Dendritic cell treated with granulocyte-macrophage colony-stimulating factor and Interleukin-4, amounts not matched to agents 40 ng/mL and 50 ng/mL, for 4 days (primary cell): Measurements from ENCODE around the gene ENTPD6.

Experiments
- H3K27ac Mint-ChIP-seq: one replicate; pipeline ENCODE4 v1.8.0; 2022; ENCODE audit warnings: mild to moderate bottlenecking, mixed read lengths
- H3K27me3 Mint-ChIP-seq: one replicate; pipeline ENCODE4 v1.8.0; 2022; ENCODE audit warnings: mild to moderate bottlenecking, mixed read lengths
- H3K36me3 Mint-ChIP-seq: one replicate; pipeline ENCODE4 v1.8.0; 2022; ENCODE audit warnings: low read depth, mixed read lengths
- H3K4me1 Mint-ChIP-seq: one replicate; pipeline ENCODE4 v1.8.0; 2022; ENCODE audit warnings: low read depth, mixed read lengths
- H3K4me3 Mint-ChIP-seq: one replicate; pipeline ENCODE4 v1.8.0; 2022; ENCODE audit warnings: mild to moderate bottlenecking, moderate library complexity, mixed read lengths
- H3K9me3 Mint-ChIP-seq: one replicate; pipeline ENCODE4 v1.8.0; 2022; ENCODE audit warnings: mixed read lengths
- intact Hi-C: fragments of 100-400 bp; cut with micrococcal nuclease; formaldehyde crosslinking; loops from one replicate; pipeline ENCODE4 v1.15.0; 2022

ENTPD6 gene

DNA sequence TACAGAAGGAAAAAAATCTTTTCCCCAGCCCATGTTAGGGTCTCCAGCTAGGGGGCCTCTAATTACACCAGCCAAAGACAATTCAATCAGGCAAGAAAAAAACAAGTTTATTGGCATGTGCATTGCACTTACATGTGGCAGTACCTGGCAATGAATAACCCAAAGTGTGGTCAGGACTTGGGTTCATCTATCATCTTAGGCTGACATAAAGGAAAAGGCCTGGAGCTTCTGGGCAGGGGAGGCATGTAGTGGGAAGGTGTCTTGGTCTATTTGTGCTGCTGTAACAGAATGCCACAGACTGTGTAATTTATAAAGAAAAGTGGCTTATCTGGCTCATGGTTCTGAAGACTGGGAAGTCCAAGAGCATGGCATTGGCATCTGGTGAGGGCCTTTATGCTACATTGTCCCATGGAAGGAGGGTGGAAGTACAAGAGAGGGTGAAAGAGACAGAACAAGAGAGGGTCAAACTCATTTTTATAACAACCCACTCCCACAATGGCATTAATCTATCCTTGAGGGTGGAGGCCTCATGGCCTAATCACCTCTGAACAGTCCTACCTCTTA lies 48.0 kb downstream of the ENTPD6 start:
- Mint-ChIP-seq H3K27ac (no peak overlapping the region), H3K4me3 (no peak overlapping the region), H3K27me3 (peaks cover 16% of the 10 kb centered on the region), H3K36me3 (peaks cover 9% of the 10 kb centered on the region), H3K4me1 (peaks cover 40% of the 10 kb centered on the region), H3K9me3 (peaks cover 8% of the 10 kb centered on the region)
- intact Hi-C loops, result no loop called here

DNA sequence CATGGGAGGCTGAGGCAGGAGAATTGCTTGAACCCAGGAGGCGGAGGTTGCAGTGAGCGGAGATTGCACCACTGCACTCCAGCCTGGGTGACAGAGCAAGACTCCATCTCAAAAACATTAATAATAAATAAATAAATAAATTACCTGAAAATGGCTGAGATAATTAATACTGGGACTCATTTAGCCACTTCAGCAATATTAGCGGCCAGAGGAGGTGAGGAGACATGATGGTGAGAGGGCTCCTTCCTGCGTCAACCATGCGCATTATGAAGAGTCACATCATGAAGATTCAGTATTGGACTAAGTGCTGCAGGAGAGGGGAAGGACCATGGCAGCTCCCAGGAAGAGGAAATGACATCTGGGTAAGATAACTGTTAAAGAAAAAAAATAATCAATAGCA lies 49.5 kb downstream of the ENTPD6 start:
- intact Hi-C loops, result loop anchor here (5.0 kb wide), 1 partner anchor 452 kb away; the partner anchor contains the start of gene ZNF337
- peaks cover 44% of the 10 kb centered on the region for H3K4me1 Mint-ChIP-seq
- no peak overlapping the region for H3K27ac Mint-ChIP-seq
- peaks cover 8% of the 10 kb centered on the region for H3K9me3 Mint-ChIP-seq
- peaks cover 16% of the 10 kb centered on the region for H3K27me3 Mint-ChIP-seq
- H3K36me3 Mint-ChIP-seq, result peaks cover 13% of the 10 kb centered on the region
- no peak overlapping the region for H3K4me3 Mint-ChIP-seq

DNA sequence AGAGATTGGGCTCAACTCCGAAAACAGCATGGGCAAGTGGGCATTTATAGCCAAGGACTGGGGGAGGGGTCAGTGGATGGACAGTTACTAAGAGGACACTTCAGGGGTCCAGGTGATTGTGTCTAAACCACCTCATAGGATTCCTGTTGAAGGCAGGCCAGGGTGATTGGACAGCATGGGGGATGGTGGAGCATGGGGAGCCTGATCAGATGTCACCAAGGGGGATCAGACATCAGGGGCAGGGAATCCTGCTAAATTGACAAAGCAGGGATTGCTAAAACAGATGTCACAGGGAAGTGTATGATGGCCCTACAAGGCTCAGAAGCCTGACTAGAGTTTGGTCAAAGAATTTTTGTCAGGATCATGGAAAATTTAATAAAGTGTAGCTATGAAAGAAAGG lies 49.9 kb downstream of the ENTPD6 start:
- no peak overlapping the region for H3K27ac Mint-ChIP-seq
- peaks cover 13% of the 10 kb centered on the region for H3K36me3 Mint-ChIP-seq
- H3K9me3 Mint-ChIP-seq, result peaks cover 8% of the 10 kb centered on the region
- H3K4me3 Mint-ChIP-seq, result no peak overlapping the region
- peaks cover 49% of the 10 kb centered on the region for H3K4me1 Mint-ChIP-seq
- intact Hi-C loops, result loop anchor here (5.0 kb wide), 1 partner anchor 452 kb away; the partner anchor contains the start of gene ZNF337
- peaks cover 16% of the 10 kb centered on the region for H3K27me3 Mint-ChIP-seq

DNA sequence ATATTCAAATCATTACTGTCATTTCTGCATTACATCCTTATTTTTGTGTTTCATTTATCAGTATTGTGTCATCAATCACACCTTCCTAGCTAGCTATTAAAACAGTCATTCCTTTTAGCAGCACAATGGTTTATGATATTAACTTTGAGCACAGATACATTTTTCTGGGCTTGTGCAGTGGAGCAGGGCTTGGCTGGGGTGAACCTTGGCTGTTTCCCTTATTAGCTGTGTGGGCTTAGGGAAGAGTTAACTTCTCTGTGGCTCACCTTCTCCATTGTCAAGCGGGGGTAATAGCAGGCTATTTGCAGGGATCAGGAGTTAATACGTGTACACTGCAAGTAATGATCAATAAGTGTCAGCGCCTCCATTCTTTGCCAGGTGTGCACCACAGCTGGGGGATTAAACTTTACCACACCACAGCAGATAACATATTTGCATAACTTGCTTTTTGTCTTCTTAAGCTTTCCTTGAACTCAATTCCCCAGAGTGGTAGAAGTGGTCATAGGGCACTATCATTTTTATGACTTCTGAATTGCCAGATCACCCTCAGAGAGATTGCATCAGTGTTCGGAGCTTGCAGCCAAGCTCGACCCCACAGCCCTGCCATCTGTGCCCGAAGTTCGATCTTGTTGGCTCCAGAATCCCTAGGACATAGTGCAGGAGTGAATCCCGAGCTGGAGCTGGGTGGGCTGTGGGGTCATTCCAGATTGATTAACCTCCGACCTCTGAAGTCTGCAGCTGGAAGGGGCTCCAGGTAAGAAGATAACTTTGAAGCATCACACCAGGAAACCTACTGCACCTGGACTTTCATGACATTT lies 50.9 kb downstream of the ENTPD6 start:
- peak overlapping the region; percentile 9 for H3K4me3 Mint-ChIP-seq
- peaks cover 50% of the 10 kb centered on the region for H3K4me1 Mint-ChIP-seq
- no peak overlapping the region for H3K27ac Mint-ChIP-seq
- intact Hi-C loops, result loop anchor here (2.0 to 5.0 kb wide), 2 partner anchors 254 to 451 kb away; partner anchors contain the start of genes APMAP and ZNF337
- H3K27me3 Mint-ChIP-seq, result peaks cover 13% of the 10 kb centered on the region
- H3K36me3 Mint-ChIP-seq, result peaks cover 21% of the 10 kb centered on the region
- H3K9me3 Mint-ChIP-seq, result peaks cover 8% of the 10 kb centered on the region

DNA sequence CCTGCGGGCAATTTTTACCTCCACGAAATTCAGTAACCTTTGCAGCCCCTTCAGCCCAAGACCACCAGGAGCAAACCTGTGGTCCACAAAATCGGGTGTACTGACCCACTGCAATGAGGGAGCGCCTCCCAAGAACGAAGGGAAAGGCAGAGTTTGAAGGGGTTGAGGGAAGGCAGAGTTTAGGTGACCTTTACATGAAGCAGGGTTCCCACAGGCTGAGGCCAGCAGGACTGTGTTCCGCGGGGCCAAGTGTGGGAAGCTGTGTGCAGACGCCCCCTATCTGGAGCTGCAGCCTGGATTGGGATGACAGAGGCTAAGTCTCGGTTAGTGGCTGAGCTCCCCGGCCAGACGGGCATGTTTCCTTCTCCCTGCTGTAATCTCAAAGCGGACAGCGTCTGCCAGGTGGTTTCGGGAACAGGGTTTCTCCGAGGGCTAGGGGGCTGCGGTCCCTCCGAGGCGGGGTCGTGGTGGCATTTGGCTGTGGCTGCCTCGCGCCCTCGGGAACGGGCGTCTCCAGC lies 51.5 kb downstream of the ENTPD6 start:
- peak overlapping the region; percentile 91 for H3K4me3 Mint-ChIP-seq
- peaks cover 50% of the 10 kb centered on the region for H3K4me1 Mint-ChIP-seq
- H3K9me3 Mint-ChIP-seq, result peaks cover 8% of the 10 kb centered on the region
- intact Hi-C loops, result loop anchor here (2.0 to 5.0 kb wide), 2 partner anchors 254 to 450 kb away; partner anchors contain the start of genes APMAP and ZNF337
- H3K27ac Mint-ChIP-seq, result peak overlapping the region; percentile 82
- H3K27me3 Mint-ChIP-seq, result peaks cover 10% of the 10 kb centered on the region
- H3K36me3 Mint-ChIP-seq, result peaks cover 24% of the 10 kb centered on the region

DNA sequence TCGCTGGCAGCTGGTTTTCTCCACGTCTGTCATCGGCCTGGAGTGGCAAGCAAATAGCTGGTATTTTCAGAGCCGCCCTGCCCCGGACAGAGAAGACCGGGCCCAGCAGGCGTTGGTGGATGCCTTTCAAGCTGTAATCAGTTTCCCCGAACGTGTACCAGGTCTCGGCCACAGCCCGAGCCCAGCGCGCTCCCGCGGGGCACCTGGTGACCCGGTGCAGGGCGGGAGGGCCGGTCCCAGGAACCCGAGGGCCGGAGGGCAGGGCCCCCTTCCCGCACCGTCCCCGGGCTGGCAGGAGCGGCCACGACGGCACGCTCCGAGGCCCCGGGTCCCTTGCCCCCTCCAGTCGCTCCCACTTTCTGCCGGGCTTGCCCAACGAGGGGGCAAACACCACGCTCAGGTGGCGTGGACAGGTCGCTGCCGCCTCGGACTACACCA lies 52.0 kb downstream of the ENTPD6 start:
- intact Hi-C loops, result loop anchor here (2.0 to 5.0 kb wide), 2 partner anchors 255 to 450 kb away; partner anchors contain the start of genes APMAP and ZNF337
- peaks cover 8% of the 10 kb centered on the region for H3K9me3 Mint-ChIP-seq
- H3K36me3 Mint-ChIP-seq, result peaks cover 29% of the 10 kb centered on the region
- H3K4me1 Mint-ChIP-seq, result peaks cover 53% of the 10 kb centered on the region
- peak overlapping the region; percentile 91 for H3K4me3 Mint-ChIP-seq
- H3K27me3 Mint-ChIP-seq, result peaks cover 6% of the 10 kb centered on the region
- peak overlapping the region; percentile 82 for H3K27ac Mint-ChIP-seq

DNA sequence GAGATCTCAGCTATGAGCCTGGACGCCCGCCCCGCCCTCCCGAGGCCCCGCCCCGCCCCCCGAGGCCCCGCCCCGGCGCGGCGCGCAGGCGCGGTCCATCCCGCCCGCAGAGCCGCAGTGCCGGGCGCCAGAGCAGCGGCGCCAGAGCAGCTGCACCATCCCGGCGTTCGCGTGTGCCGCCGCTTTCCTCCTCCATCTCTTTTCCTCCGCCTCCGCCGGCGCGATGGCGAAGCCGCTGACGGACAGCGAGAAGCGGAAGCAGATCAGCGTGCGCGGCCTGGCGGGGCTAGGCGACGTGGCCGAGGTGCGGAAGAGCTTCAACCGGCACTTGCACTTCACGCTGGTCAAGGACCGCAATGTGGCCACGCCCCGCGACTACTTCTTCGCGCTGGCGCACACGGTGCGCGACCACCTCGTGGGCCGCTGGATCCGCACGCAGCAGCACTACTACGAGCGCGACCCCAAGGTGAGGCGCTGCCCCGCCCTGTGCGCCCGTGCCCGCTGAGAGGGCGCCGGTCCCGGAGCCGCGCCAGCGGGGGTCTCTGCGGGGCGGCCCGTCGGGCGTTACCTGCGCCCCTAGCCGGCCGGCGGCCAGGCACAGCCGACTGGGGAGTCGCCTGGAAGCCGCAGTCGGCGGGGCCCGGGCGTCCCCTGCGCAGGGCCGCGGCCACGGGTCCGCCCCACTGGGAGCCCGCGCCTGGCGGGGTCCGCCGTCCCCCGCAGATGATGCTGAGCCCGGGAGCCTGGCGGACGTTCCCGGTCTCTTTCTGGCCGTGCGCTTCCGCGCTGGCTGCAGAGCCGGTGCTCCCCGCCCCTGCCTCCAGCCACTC lies 52.7 kb downstream of the ENTPD6 start, which contains the start of gene PYGB:
Gene PYGB, plus strand, starts transcription at position 130 of the 830 bp plus-strand sequence. Its CDS starts 94 bp downstream, at position 224.
- H3K9me3 Mint-ChIP-seq, result peaks cover 8% of the 10 kb centered on the region
- peak within 1 kb of the TSS; percentile 82 for H3K27ac Mint-ChIP-seq
- peaks cover 59% of the 10 kb centered on the region for H3K4me1 Mint-ChIP-seq
- H3K36me3 Mint-ChIP-seq, result peaks cover 35% of the 10 kb centered on the region
- intact Hi-C loops, result loop anchor here (1.0 to 5.0 kb wide), 4 partner anchors 52 to 449 kb away; partner anchors contain the start of genes ABHD12, APMAP and ZNF337
- H3K4me3 Mint-ChIP-seq, result peak within 1 kb of the TSS; percentile 91
- peaks cover 6% of the 10 kb centered on the region for H3K27me3 Mint-ChIP-seq

DNA sequence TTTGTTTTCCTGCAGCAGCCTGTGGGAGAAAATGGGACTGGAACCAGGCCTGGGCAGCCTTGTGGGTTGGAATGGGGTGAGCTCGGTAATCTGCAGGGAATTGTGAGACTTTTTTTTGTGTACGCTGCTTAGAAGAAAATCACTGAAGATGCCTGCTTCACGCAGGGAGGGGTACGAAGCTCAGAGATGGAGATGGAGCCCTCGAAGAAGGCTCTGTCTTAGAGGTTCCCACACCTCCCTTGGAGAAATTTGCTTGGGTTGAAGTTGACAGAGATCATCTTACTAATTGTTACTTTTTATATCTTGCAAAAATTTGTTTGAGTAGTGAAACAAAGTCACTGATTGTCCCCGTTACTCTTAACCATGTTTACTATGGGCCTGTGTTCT lies 53.3 kb downstream of the ENTPD6 start:
- H3K4me1 Mint-ChIP-seq, result peaks cover 65% of the 10 kb centered on the region
- peak overlapping the region; percentile 91 for H3K4me3 Mint-ChIP-seq
- peaks cover 41% of the 10 kb centered on the region for H3K36me3 Mint-ChIP-seq
- H3K27ac Mint-ChIP-seq, result peak overlapping the region; percentile 82
- intact Hi-C loops, result loop anchor here (1.0 to 5.0 kb wide), 3 partner anchors 52 to 449 kb away; partner anchors contain the start of genes ABHD12 and ZNF337
- peaks cover 6% of the 10 kb centered on the region for H3K27me3 Mint-ChIP-seq
- peaks cover 2% of the 10 kb centered on the region for H3K9me3 Mint-ChIP-seq

DNA sequence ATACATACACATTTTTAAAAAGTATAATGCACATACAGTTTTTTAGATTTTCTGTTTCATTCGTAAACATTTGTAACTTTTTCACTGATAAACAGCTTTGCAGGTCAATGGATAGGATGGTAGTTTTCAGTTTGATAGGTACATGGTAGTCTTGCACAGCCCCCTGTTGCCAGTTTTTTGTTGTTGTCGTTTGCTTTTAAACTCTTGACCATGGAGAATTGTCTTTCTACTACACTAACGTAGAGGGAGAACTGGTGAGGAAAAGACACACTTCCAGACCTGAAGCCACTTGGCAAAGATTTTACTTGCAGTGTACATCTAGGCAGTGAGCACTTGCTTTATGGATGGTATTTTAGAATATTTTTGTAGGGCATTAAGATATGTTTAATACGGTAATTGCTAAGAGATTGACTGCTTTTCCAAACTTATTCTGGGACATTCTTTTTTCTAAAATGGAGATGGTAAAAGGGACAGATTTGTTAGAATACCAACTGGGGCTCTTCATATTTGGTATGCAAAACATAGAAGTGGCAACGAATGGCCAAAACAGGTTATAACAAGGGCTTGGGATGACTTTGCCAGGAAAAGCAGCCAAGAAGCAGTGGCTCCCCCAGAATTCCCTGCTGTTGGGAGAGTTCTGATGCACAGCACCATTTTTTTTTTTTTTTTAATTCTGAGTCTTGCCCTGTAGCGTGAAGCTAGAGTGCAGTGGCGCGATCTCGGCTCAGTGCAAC lies 53.9 kb downstream of the ENTPD6 start:
- intact Hi-C loops, result loop anchor here (2.0 to 5.0 kb wide), 2 partner anchors 141 to 448 kb away; partner anchors contain the start of genes ABHD12 and ZNF337
- H3K27ac Mint-ChIP-seq, result peak overlapping the region; percentile 82
- peak overlapping the region; percentile 91 for H3K4me3 Mint-ChIP-seq
- peaks cover 42% of the 10 kb centered on the region for H3K36me3 Mint-ChIP-seq
- H3K4me1 Mint-ChIP-seq, result peaks cover 68% of the 10 kb centered on the region
- no peaks in the 10 kb centered on the region for H3K9me3 Mint-ChIP-seq
- H3K27me3 Mint-ChIP-seq, result peaks cover 6% of the 10 kb centered on the region

DNA sequence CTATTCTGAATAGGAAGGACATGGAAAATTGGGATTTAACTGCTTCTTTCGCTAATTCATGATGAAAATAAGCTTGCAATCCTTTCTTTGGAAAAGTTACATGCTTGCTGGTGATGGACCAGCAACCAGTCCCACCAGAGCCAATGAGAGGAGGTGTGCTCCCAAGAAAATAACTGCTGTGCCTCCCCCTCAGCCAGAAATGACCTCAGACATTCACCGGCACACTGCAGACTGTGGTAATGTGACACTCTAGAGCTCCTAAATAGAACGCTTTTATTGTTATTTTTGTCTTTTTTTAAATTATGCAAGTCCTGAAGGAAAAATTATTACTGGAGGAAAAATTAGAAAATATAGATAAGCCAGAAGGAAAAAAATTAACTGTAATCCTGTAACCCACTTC lies 55.0 kb downstream of the ENTPD6 start:
- intact Hi-C loops, result no loop called here
- H3K27ac Mint-ChIP-seq, result no peak overlapping the region
- no peaks in the 10 kb centered on the region for H3K9me3 Mint-ChIP-seq
- H3K4me1 Mint-ChIP-seq, result peaks cover 80% of the 10 kb centered on the region
- peaks cover 6% of the 10 kb centered on the region for H3K27me3 Mint-ChIP-seq
- peaks cover 47% of the 10 kb centered on the region for H3K36me3 Mint-ChIP-seq
- H3K4me3 Mint-ChIP-seq, result no peak overlapping the region

DNA sequence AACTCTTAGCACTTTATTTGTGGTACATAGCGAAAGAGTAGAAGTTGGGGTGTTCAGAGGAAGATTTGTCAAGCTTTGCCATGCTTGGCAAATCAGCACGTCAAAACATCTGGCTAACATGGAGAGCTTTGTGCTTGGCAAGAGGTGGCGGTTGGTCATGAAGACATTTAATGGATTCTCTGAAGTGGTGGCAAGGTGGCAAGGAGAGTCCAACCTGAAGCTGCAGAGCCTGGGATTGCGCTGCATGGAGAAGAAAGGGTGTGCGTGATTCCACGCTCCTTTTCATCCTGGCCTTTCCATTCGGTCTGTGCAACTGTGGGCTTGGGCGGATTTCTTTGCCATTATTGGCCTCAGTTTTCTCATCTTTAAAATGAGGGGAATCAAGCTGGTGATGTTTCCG lies 55.5 kb downstream of the ENTPD6 start:
- H3K36me3 Mint-ChIP-seq, result peaks cover 52% of the 10 kb centered on the region
- H3K27me3 Mint-ChIP-seq, result peaks cover 6% of the 10 kb centered on the region
- no peaks in the 10 kb centered on the region for H3K9me3 Mint-ChIP-seq
- peaks cover 82% of the 10 kb centered on the region for H3K4me1 Mint-ChIP-seq
- intact Hi-C loops, result no loop called here
- no peak overlapping the region for H3K27ac Mint-ChIP-seq
- H3K4me3 Mint-ChIP-seq, result no peak overlapping the region

DNA sequence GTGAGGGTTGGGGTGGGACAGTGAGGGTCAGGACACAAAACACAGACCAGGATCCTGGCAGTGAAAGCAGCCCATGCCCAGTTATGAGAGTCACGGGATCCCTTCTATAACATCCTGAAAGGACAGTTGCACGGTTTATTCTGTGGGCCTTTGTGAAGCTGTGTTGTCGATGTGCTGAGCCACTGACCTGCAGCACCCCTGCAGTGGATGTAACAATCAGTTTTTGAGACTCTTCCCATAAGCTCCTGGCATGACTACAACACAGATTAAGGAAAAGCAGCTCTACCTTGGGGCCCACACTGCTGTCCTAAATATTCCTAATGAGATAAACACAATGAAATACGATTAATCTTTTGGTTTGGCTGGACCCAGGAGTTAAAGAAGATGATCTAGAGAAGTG lies 56.0 kb downstream of the ENTPD6 start:
- H3K27ac Mint-ChIP-seq, result no peak overlapping the region
- intact Hi-C loops, result no loop called here
- H3K27me3 Mint-ChIP-seq, result peaks cover 3% of the 10 kb centered on the region
- no peaks in the 10 kb centered on the region for H3K9me3 Mint-ChIP-seq
- peaks cover 56% of the 10 kb centered on the region for H3K36me3 Mint-ChIP-seq
- H3K4me1 Mint-ChIP-seq, result peaks cover 83% of the 10 kb centered on the region
- H3K4me3 Mint-ChIP-seq, result no peak overlapping the region
